ENCODE results near the gene CNTNAP2.

GRCh38 chr7:148304456-148304855 is 2187.9 kb downstream of the CNTNAP2 start:
- TF ChIP-seq, protein P1, sequence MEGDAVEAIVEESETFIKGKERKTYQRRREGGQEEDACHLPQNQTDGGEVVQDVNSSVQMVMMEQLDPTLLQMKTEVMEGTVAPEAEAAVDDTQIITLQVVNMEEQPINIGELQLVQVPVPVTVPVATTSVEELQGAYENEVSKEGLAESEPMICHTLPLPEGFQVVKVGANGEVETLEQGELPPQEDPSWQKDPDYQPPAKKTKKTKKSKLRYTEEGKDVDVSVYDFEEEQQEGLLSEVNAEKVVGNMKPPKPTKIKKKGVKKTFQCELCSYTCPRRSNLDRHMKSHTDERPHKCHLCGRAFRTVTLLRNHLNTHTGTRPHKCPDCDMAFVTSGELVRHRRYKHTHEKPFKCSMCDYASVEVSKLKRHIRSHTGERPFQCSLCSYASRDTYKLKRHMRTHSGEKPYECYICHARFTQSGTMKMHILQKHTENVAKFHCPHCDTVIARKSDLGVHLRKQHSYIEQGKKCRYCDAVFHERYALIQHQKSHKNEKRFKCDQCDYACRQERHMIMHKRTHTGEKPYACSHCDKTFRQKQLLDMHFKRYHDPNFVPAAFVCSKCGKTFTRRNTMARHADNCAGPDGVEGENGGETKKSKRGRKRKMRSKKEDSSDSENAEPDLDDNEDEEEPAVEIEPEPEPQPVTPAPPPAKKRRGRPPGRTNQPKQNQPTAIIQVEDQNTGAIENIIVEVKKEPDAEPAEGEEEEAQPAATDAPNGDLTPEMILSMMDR (IDR thresholded peaks at IDR 0.05): no peak
- TF ChIP-seq POLR2AphosphoS5 (IDR thresholded peaks at IDR 0.05; ENCODE audit: insufficient read depth in 1 of 2, low read depth in 1 of 2) (no peak), POLR2A (IDR thresholded peaks at IDR 0.05) (no peak)
